Body of pancreas (tissue), 4 donors: ENCODE measurements around the gene INPP5B.

Experiments
- CTCF ChIP-seq, 7 experiments: fragments of 450-650 bp in 4 of 7; fragments of 200-600 bp in 3 of 7; sonication (generic) in 3 of 7; IDR thresholded peaks; one replicate each; pipeline ENCODE4 v1.5.1; 2016 to 2019; ENCODE audit warnings: antibody characterized with exemption in 7 of 7
- POLR2A ChIP-seq, 3 donors: fragments of 450-650 bp; IDR thresholded peaks; one replicate each; pipeline ENCODE4 v1.6.1; 2016; ENCODE audit warnings: antibody characterized with exemption in 3 of 3, mild to moderate bottlenecking in 2 of 3

DNA sequence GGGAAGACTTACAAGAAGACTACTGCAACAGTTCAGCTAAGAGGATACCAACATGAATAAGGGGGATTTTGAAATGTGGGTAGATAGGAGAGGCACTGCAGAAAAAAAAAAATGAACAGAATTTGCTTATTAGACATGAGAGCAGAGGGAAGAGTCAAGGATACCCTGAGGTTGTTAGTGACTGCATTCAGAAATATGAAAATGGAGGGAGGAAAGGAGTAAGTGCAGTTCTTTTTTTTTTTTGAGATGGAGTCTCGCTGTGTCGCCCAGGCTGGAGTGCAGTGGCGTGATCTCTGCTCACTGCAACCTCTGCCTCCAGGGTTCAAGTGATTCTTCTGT is 23.3 kb downstream of the INPP5B start:
- TF ChIP-seq CTCF (IDR thresholded peaks at IDR 0.05) (no peak), POLR2A (IDR thresholded peaks at IDR 0.05) (no peak)
